ENCODE measurements around the gene PAGE3.

Gene PAGE3

DNA sequence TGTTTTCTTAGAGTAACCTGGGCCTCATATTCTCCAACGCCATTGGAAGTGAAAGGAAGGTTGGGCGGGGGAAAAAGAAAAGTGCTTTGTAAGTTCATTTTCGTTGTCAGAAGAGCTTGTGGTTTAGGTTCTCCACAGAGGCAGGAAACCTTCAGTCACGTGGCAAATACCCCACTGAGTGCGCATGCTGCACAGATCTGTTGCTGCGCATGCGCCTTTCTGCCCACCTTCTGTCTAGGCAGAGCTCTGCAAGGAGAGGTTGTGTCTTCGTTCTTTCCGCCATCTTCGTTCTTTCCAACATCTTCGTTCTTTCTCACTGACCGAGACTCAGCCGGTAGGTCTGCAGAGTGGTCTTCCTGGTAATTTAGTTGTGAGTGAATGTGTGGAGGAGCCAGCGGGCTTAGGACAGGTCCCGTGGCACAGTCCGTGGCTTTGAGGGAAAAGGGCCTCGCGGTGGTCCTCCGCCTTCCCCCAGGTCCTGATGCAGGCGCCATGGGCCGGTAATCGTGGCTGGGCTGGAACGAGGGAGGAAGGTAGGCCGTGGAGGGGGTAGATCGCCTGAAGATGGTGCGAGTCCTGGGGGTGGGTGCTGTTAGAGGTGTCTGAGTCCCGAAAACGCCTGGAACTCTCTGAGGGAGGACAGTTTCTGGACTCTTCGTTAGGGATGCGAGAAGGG, 44.5 kb downstream of the PAGE3 start, which contains the start of gene PAGE5:
PAGE5 (plus strand) TSS at position 228 of the 676 bp plus-strand sequence. CDS start 1,037 bp downstream, outside the sequence.
- H3K4me3 ChIP-seq (replicated peaks; ENCODE audit: low read depth, low read length), result no peak within 1 kb of the TSS
- no peak for DNase-seq (ENCODE audit: extremely low read depth, low read depth)
- no peak for TF ChIP-seq CTCF (IDR thresholded peaks at IDR 0.05; ENCODE audit: low read depth, low read length, missing control alignments)

- TF ChIP-seq CTCF (IDR thresholded peaks at IDR 0.05; ENCODE audit: low read depth, low read length, missing control alignments), result no peak
- no peak for DNase-seq (ENCODE audit: extremely low read depth, low read depth)
- H3K4me3 ChIP-seq (replicated peaks; ENCODE audit: low read depth, low read length), result no peak overlapping the region
These were observed 51.3 kb downstream of the PAGE3 start for GRCh38 chrX:55213381-55213780.

GRCh38 chrX:55210931-55211677, 53.6 kb downstream of the PAGE3 start:
- TF ChIP-seq CTCF (IDR thresholded peaks at IDR 0.05; ENCODE audit: low read depth, low read length, missing control alignments), result no peak
- DNase-seq (ENCODE audit: extremely low read depth, low read depth), result no peak
- H3K4me3 ChIP-seq (replicated peaks; ENCODE audit: low read depth, low read length), result no peak overlapping the region
